Esophagus muscularis mucosa (tissue), 3 donors: ENCODE results near the gene ZBTB34.

ENCODE experiments used
- CTCF ChIP-seq, 3 experiments: fragments of 200-600 bp in 2 of 3; fragments of 450-650 bp in 1 of 3; sonication (generic) in 2 of 3; IDR thresholded peaks; one replicate each; pipeline ENCODE4 v1.5.1; 2017 to 2019; ENCODE audit warnings: antibody characterized with exemption in 3 of 3, mild to moderate bottlenecking in 2 of 3, moderate library complexity in 1 of 3
- EP300 ChIP-seq: sonication (generic); formaldehyde crosslinking; IDR thresholded peaks from one replicate; pipeline ENCODE4 v1.6.1; 2017; ENCODE audit warnings: antibody characterized with exemption

- no peak for TF ChIP-seq CTCF (IDR thresholded peaks at IDR 0.05)
- no peak for TF ChIP-seq EP300
Measured at GRCh38 chr9:126869368-126869767, 8.9 kb downstream of the ZBTB34 start.
